H1 (cell line): ENCODE data around the gene DPPA5. TPM values are rescaled to one million over a fixed set of nuclear protein-coding genes. Genes with fewer than 3 reads are reported as not detected.

Source experiments
- CTCF ChIA-PET: fragments of 300-600 bp; sonication (Branson Sonifier 250); formaldehyde crosslinking; loops from one replicate; lab custom pipeline; 2021; ENCODE audit not compliant: partially characterized antibody; lab: Charles Lee
- POLR2A ChIA-PET: fragments of 300-600 bp; sonication (Branson Sonifier 250); formaldehyde crosslinking; loops from one replicate; lab custom pipeline; 2021; ENCODE audit warnings: inconsistent platforms; ENCODE audit not compliant: partially characterized antibody; lab: Charles Lee
- DNase-seq, 2 experiments: peaks; one replicate each; pipeline versions ENCODE4 v3.0.0 to v3.0.0-alpha.2; 2010 to 2022; ENCODE audit warnings: low spot score in 2 of 2, low read depth in 1 of 2, mixed read lengths in 1 of 2
- FAIRE-seq: peaks from 2 replicates; lab custom pipeline; 2011; peaks lifted over from hg19 to GRCh38; lab: Jason Lieb, UNC
- H2AFZ ChIP-seq: 2 replicates; pipeline ENCODE4 v1.8.1; 2012; ENCODE audit warnings: low read length, inconsistent platforms
- H2AK5ac ChIP-seq: 2 replicates; pipeline ENCODE4 v1.6.1; 2013; ENCODE audit warnings: low read depth, low read length
- H2BK120ac ChIP-seq: replicated peaks from 2 replicates; pipeline ENCODE3; 2013; ENCODE audit warnings: low read depth, low read length, inconsistent platforms
- H2BK12ac ChIP-seq: 2 replicates; pipeline ENCODE4 v1.6.1; 2013; ENCODE audit warnings: low read depth, low read length
- H2BK15ac ChIP-seq: 2 replicates; pipeline ENCODE4 v1.6.1; 2013; ENCODE audit warnings: low read length
- H2BK20ac ChIP-seq: 2 replicates; pipeline ENCODE4 v1.6.1; 2013; ENCODE audit warnings: low read length
- H2BK5ac ChIP-seq: 2 replicates; pipeline ENCODE4 v1.6.1; 2013; ENCODE audit warnings: low read depth, low read length
- H3K14ac ChIP-seq: 2 replicates; pipeline ENCODE4 v1.6.1; 2013; ENCODE audit warnings: inconsistent platforms; ENCODE audit not compliant: insufficient read length
- H3K18ac ChIP-seq: 2 replicates; pipeline ENCODE4 v1.6.1; 2013; ENCODE audit warnings: low read length; ENCODE audit errors: extremely low read depth
- H3K23ac ChIP-seq: 2 replicates; pipeline ENCODE4 v1.6.1; 2013; ENCODE audit warnings: inconsistent platforms; ENCODE audit not compliant: insufficient read length
- H3K23me2 ChIP-seq: 2 replicates; pipeline ENCODE4 v1.6.1; 2013; ENCODE audit warnings: low read depth, low read length
- H3K27ac ChIP-seq: 2 replicates; pipeline ENCODE4 v1.6.1; 2011; ENCODE audit warnings: low read depth, low read length, inconsistent platforms
- H3K27me3 ChIP-seq, 4 experiments: replicated peaks in 1 of 4; 1 replicate in 1 of 4; 2 replicates in 3 of 4; pipeline versions ENCODE4 v1.6.1 to v1.8.1; 2011 to 2013; ENCODE audit warnings: low read length in 3 of 4, mild to moderate bottlenecking in 3 of 4, inconsistent platforms in 2 of 4, mixed read lengths in 2 of 4, moderate library complexity in 1 of 4; ENCODE audit not compliant: control insufficient read depth in 3 of 4, insufficient read depth in 3 of 4; ENCODE audit errors: extremely low read depth in 1 of 4
- H3K36me3 ChIP-seq, 4 experiments: 2 replicates each; pipeline versions ENCODE4 v1.6.1 to v1.8.1; 2011 to 2013; ENCODE audit warnings: mild to moderate bottlenecking in 4 of 4, low read length in 3 of 4, moderate library complexity in 2 of 4, control low read depth in 1 of 4, inconsistent platforms in 1 of 4; ENCODE audit not compliant: insufficient read depth in 4 of 4, control insufficient read depth in 2 of 4
- H3K4ac ChIP-seq: replicated peaks from 2 replicates; pipeline ENCODE3; 2013; ENCODE audit warnings: low read length, low read depth, mixed read lengths, inconsistent platforms; ENCODE audit not compliant: insufficient read length
- H3K4me1 ChIP-seq, 4 experiments: replicated peaks in 1 of 4; 1 replicate in 1 of 4; 2 replicates in 3 of 4; pipeline versions ENCODE4 v1.6.1 to v1.8.1; 2011 to 2013; ENCODE audit warnings: low read length in 3 of 4, inconsistent platforms in 2 of 4, mixed read lengths in 1 of 4; ENCODE audit not compliant: insufficient read depth in 4 of 4, control insufficient read depth in 3 of 4
- H3K4me2 ChIP-seq, 2 experiments: 2 replicates each; pipeline versions ENCODE4 v1.6.1 to v1.8.1; 2011 to 2013; ENCODE audit warnings: low read depth in 2 of 2, low read length in 2 of 2, control low read depth in 1 of 2, inconsistent platforms in 1 of 2, mild to moderate bottlenecking in 1 of 2; ENCODE audit not compliant: insufficient read depth in 1 of 2
- H3K4me3 ChIP-seq, 4 experiments: fragments of 200-600, 300-600 bp in 1 of 4; sonication (generic), shearing (Covaris generic), sonication (Bioruptor Twin) in 1 of 4; 2 replicates each; pipeline versions ENCODE4 v1.5.1 to v1.8.1; 2011 to 2016; ENCODE audit warnings: low read length in 4 of 4, low read depth in 3 of 4, control low read depth in 2 of 4, inconsistent platforms in 2 of 4, mild to moderate bottlenecking in 2 of 4, mixed read lengths in 1 of 4, moderate library complexity in 1 of 4; ENCODE audit not compliant: insufficient read depth in 2 of 4; ENCODE audit errors: extremely low read depth in 1 of 4
- H3K56ac ChIP-seq: replicated peaks from 2 replicates; pipeline ENCODE3; 2013; ENCODE audit warnings: low read depth, mild to moderate bottlenecking, mixed read lengths, low read length, inconsistent platforms; ENCODE audit not compliant: insufficient read length
- H3K79me1 ChIP-seq: 2 replicates; pipeline ENCODE4 v1.6.1; 2013; ENCODE audit warnings: low read depth, low read length, control low read depth
- H3K79me2 ChIP-seq, 2 experiments: 2 replicates each; pipeline versions ENCODE4 v1.6.1 to v1.8.1; 2012 to 2013; ENCODE audit warnings: low read length in 2 of 2, mild to moderate bottlenecking in 2 of 2, inconsistent platforms in 1 of 2; ENCODE audit not compliant: insufficient read depth in 2 of 2, control insufficient read depth in 1 of 2
- H3K9ac ChIP-seq, 4 experiments: replicated peaks in 1 of 4; 1 replicate in 1 of 4; 2 replicates in 3 of 4; pipeline versions ENCODE4 v1.6.1 to v1.8.1; 2011 to 2013; ENCODE audit warnings: low read depth in 3 of 4, low read length in 3 of 4, control low read depth in 2 of 4, mild to moderate bottlenecking in 2 of 4, moderate library complexity in 2 of 4, inconsistent platforms in 1 of 4; ENCODE audit errors: extremely low read depth in 1 of 4
- H3K9me3 ChIP-seq, 2 experiments: 2 replicates each; pipeline versions ENCODE4 v1.6.1 to v1.8.1; 2012 to 2013; ENCODE audit warnings: mild to moderate bottlenecking in 2 of 2, moderate library complexity in 2 of 2, control low read depth in 1 of 2, inconsistent platforms in 1 of 2, low read depth in 1 of 2, low read length in 1 of 2, mixed read lengths in 1 of 2; ENCODE audit not compliant: insufficient read depth in 2 of 2
- H4K20me1 ChIP-seq, 2 experiments: replicated peaks in 1 of 2; 2 replicates each; pipeline versions ENCODE3 to v1.8.1; 2011 to 2013; ENCODE audit warnings: inconsistent platforms in 2 of 2, low read length in 2 of 2, mild to moderate bottlenecking in 1 of 2; ENCODE audit not compliant: insufficient read depth in 2 of 2, control insufficient read depth in 1 of 2
- H4K5ac ChIP-seq: 2 replicates; pipeline ENCODE4 v1.6.1; 2013; ENCODE audit warnings: low read length, low read depth, mixed read lengths, inconsistent platforms; ENCODE audit not compliant: insufficient read length
- H4K8ac ChIP-seq: 2 replicates; pipeline ENCODE4 v1.8.0; 2013; ENCODE audit warnings: mild to moderate bottlenecking, moderate library complexity, low read length, inconsistent platforms; ENCODE audit not compliant: insufficient read depth; ENCODE audit errors: extremely low read depth
- H4K91ac ChIP-seq: replicated peaks from 2 replicates; pipeline ENCODE3; 2013; ENCODE audit warnings: low read length, mixed read lengths, inconsistent platforms; ENCODE audit not compliant: insufficient read length
- POLR2A ChIP-seq, 2 experiments: IDR thresholded peaks; 1 replicate in 1 of 2; 2 replicates in 1 of 2; pipeline ENCODE4 v1.6.1; 2011; ENCODE audit warnings: low read depth in 2 of 2, low read length in 2 of 2, mild to moderate bottlenecking in 2 of 2; ENCODE audit errors: control extremely low read depth in 1 of 2
- SP1 ChIP-seq: IDR thresholded peaks from 2 replicates; pipeline ENCODE4 v1.6.1; 2011; ENCODE audit warnings: low read depth, low read length
- WGBS, 2 experiments: shearing (Covaris generic) in 1 of 2; methylation state at CpG; one replicate each; pipeline versions ENCODE4 v1.1.6 to v1.1.7; 2013 to 2015; ENCODE audit warnings: low lambda C conversion rate in 2 of 2, mixed read lengths in 2 of 2, inconsistent platforms in 1 of 2, low coverage in 1 of 2, missing lambda C conversion rate in 1 of 2; ENCODE audit not compliant: insufficient replicate concordance in 2 of 2, insufficient coverage in 1 of 2, insufficient read length in 1 of 2; ENCODE audit errors: extremely low coverage in 1 of 2, missing lambda C conversion rate in 1 of 2; 5-methylcytosine and 5-hydroxymethylcytosine counted together
- polyA plus RNA-seq, 7 experiments: library from polyadenylated mRNA; depleted of rRNA in 3 of 7; stranded (reverse) in 5 of 7; unstranded in 2 of 7; fragments of >200 nt in 5 of 7; fragments of 200-250 nt in 2 of 7; gene quantifications; 1 replicate in 5 of 7; 2 replicates in 1 of 7; 4 replicates in 1 of 7; pipeline versions ENCODE4 v1.2.1 to v1.2.3, GENCODE V29; 2011 to 2013; ENCODE audit warnings: missing spikeins in 2 of 7, mixed read lengths in 2 of 7
- total RNA-seq: library from RNA; stranded (reverse); fragmentation: NEBNext Ultra II Directional; extraction: Animal tissue kit (Norgen Biotek cat#: 25700); gene quantifications from 2 replicates; pipeline ENCODE4 v1.2.1, GENCODE V29; 2021

Gene DPPA5
- total and polyA plus RNA-seq, 2 of the 8 experiments (the other 6 are each of a cell fraction or from before 2014, with no cell fraction given): 2.0 to 2.9 TPM

DNA sequence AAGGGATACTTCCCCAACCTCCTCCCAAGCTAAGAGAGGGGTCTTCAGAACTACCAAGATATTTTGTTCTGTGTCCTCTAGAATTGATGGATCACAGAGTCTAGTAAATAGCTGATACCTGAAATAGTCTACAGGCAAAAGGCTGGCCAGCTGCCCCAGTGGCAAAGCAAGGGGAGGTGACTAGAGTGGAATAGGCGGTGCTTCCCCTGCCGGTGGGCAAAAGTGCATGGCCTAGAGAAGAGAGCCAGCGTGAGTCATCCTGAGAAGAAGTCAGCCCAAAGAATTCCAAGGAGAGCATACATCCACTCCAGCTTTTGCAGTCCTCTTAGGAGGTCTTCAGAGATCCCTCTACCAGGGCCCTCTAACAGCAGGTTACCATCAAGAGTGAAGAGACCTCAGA is 14.7 kb downstream of the DPPA5 start:
- Histone ChIP-seq H2BK5ac (no peak overlapping the region), H3K4ac (no peak overlapping the region), H2BK120ac (no peak overlapping the region), H4K91ac (no peak overlapping the region), H4K8ac (no peak overlapping the region), H3K4me1 (no peaks in the 10 kb centered on the region), H3K27me3 (no peaks in the 10 kb centered on the region), H2BK15ac (no peak overlapping the region), H3K27ac (no peak overlapping the region), H3K14ac (no peak overlapping the region), H3K4me2 (no peak overlapping the region), H3K36me3 (no peaks in the 10 kb centered on the region), H3K9ac (no peak overlapping the region), H3K9me3 (no peaks in the 10 kb centered on the region), H3K79me2 (no peaks in the 10 kb centered on the region), H3K18ac (no peak overlapping the region), H3K79me1 (no peaks in the 10 kb centered on the region), H4K20me1 (no peaks in the 10 kb centered on the region), H2BK20ac (no peak overlapping the region; the same call in 1 of the 2 replicates), H2BK12ac (no peak overlapping the region), H2AK5ac (no peak overlapping the region), H3K23ac (no peak overlapping the region), H3K4me3 (no peak overlapping the region), H3K23me2 (no peaks in the 10 kb centered on the region), H2AFZ (peak overlapping the region; percentile 12; the same call in 1 of the 2 replicates), H4K5ac (no peak overlapping the region), H3K56ac (no peak overlapping the region)
- DNase-seq (peak in 1 of 2 experiments; percentile 48), FAIRE-seq (no peak)
- TF ChIP-seq SP1: 0 out of 2 replicates have a peak, but pooled peaks have one; percentile 47
- TF ChIP-seq POLR2A (IDR thresholded peaks at IDR 0.05; ENCODE audit: control extremely low read depth in 1 of 2, low read depth in 2 of 2, low read length in 2 of 2): no peak
- CTCF ChIA-PET: interaction anchor here (1.6 to 4.3 kb wide), 2 partner anchors 12 to 49 kb away, joined by 12 to 32 read pairs; no protein-coding TSS in a partner anchor
- POLR2A ChIA-PET: interaction anchor here (3.8 kb wide), 1 partner anchor 9 kb away, joined by 15 read pairs; no protein-coding TSS in a partner anchor
- whole genome bisulfite sequencing, 2 experiments: 70% methylated on average over 3 of the region's 3 CpGs; no CpG with 5 or more reads in 1 of the 2 experiments
